Activated T-helper 1 cell treated with anti-CD3 and anti-CD28 coated beads, Interleukin-12 subunit alpha, Interleukin-12 subunit beta, Interleukin-2, Interleukin-4 antibody, amounts not matched to agents 30 ng/mL and 10 ng/mL and 1 ng/mL, durations not matched to agents 14 hours and 24 hours and 36 hours (primary cell): Measurements from ENCODE around the gene NATD1. TPM values are rescaled to one million over a fixed set of nuclear protein-coding genes. Genes with fewer than 3 reads are reported as not detected.

Experiments used
- DNase-seq: peaks from one replicate; pipeline ENCODE4 v3.0.0; 2021; ENCODE audit warnings: low spot score
- H3K27ac Mint-ChIP-seq: one replicate; pipeline ENCODE4 v1.8.0; 2021; ENCODE audit warnings: mild to moderate bottlenecking, mixed read lengths
- H3K27me3 Mint-ChIP-seq: one replicate; pipeline ENCODE4 v1.8.0; 2022; ENCODE audit warnings: mild to moderate bottlenecking, moderate library complexity, mixed read lengths; ENCODE audit not compliant: insufficient read depth
- H3K36me3 Mint-ChIP-seq: one replicate; pipeline ENCODE4 v1.8.0; 2021; ENCODE audit warnings: low read depth, mixed read lengths
- H3K4me1 Mint-ChIP-seq: one replicate; pipeline ENCODE4 v1.8.0; 2021; ENCODE audit warnings: low read depth, mixed read lengths
- H3K4me3 Mint-ChIP-seq: one replicate; pipeline ENCODE4 v1.8.0; 2021; ENCODE audit warnings: mild to moderate bottlenecking, moderate library complexity, mixed read lengths
- H3K9me3 Mint-ChIP-seq: one replicate; pipeline ENCODE4 v1.8.0; 2021; ENCODE audit warnings: mixed read lengths
- intact Hi-C: fragments of 100-400 bp; cut with micrococcal nuclease; formaldehyde crosslinking; loops from one replicate; pipeline ENCODE4 v1.15.1; 2024
- total RNA-seq: library from RNA; stranded (reverse); gene quantifications from 2 replicates; pipeline ENCODE4 v1.2.3, GENCODE V29; 2022

Gene NATD1
- total RNA-seq, 1 donor from 2014 or later, result 1.6 TPM

DNA sequence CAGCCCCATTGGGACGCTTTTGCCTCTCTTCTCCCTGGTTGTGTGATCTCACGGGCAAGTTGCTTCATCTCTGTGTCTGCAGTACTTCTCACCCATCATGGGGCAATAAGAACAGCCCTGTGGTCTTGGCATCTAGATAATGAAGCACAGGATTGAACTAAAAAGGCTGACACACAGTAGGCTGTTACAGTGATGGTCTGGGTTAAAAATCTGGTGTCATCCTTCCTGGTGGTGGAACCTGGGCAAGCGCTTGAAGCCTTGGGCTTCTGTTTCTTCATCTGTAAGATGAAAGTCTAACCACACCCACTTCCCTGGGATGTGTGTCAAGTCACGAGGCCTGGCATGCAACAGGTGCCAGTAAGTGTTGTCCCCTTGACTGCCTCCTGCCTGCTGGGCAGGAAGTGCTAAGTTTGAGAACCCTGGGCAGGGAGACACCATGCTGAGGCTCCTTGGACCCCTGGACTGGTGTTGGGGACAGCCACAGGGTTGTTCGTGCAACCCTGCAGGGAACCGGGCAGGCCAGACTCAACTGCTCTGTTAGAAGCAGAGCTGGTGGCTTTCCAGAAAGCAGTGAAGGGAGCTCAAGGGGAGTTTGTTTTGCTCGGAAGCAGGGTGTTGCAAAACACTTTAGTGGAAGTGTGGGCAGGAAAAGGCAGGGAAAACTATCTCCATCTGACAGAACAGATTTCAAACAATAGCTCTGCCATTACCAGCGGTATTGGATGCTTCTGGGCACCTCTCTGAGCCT is 25.4 kb upstream of the NATD1 start:
- Mint-ChIP-seq H3K9me3 (no peaks in the 10 kb centered on the region), H3K4me3 (peak overlapping the region; percentile 67), H3K27ac (peak overlapping the region; percentile 84), H3K4me1 (peaks cover 49% of the 10 kb centered on the region), H3K27me3 (peaks cover 5% of the 10 kb centered on the region), H3K36me3 (no peaks in the 10 kb centered on the region)
- intact Hi-C loops, result no loop called here
- DNase-seq, result peak; percentile 51

DNA sequence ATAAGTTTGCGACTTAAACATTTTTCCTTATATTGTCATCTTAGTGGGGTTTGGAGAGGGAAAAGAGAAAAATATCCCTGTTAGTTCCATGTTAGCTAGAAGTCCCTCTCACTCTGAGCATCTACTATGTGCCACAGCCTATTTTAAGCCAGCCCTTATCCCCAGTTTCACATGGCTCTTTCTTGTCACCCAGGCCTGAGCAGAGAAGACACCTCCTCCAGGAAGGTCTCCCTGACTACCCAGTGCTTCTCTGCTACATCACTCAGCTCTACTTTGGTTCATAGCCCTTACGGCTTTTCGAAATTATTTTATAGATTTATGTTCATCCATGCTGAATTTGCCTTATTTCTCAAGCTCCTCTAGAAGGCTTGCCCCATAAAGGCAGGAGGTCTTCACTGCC is 24.1 kb upstream of the NATD1 start:
- peaks cover 49% of the 10 kb centered on the region for H3K4me1 Mint-ChIP-seq
- no peaks in the 10 kb centered on the region for H3K36me3 Mint-ChIP-seq
- no peak for DNase-seq
- no peak overlapping the region for H3K27ac Mint-ChIP-seq
- H3K4me3 Mint-ChIP-seq, result no peak overlapping the region
- H3K9me3 Mint-ChIP-seq, result no peaks in the 10 kb centered on the region
- H3K27me3 Mint-ChIP-seq, result peaks cover 3% of the 10 kb centered on the region
- intact Hi-C loops, result no loop called here

GRCh38 chr17:21276264-21276588 is 23.0 kb upstream of the NATD1 start:
- Mint-ChIP-seq H3K9me3 (no peaks in the 10 kb centered on the region), H3K27me3 (peaks cover 3% of the 10 kb centered on the region), H3K4me3 (peak overlapping the region; percentile 95), H3K4me1 (peaks cover 48% of the 10 kb centered on the region), H3K36me3 (no peaks in the 10 kb centered on the region), H3K27ac (peak overlapping the region; percentile 96)
- intact Hi-C loops, result loop anchor here (1.0 kb wide), 2 partner anchors 8 to 177 kb away; no protein-coding TSS in a partner anchor
- DNase-seq, result no peak

GRCh38 chr17:21275579-21276263 is 22.5 kb upstream of the NATD1 start:
- H3K4me3 Mint-ChIP-seq, result peak overlapping the region; percentile 95
- H3K36me3 Mint-ChIP-seq, result no peaks in the 10 kb centered on the region
- intact Hi-C loops, result loop anchor here (1.0 to 2.0 kb wide), 8 partner anchors 7 to 275 kb away; partner anchors contain the start of genes DHRS7B, MAP2K3, NATD1 and TMEM11

GRCh38 chr17:21275047-21275578 is 21.9 kb upstream of the NATD1 start:
- H3K27me3 Mint-ChIP-seq, result peaks cover 3% of the 10 kb centered on the region
- no peaks in the 10 kb centered on the region for H3K9me3 Mint-ChIP-seq
- H3K4me1 Mint-ChIP-seq, result peaks cover 38% of the 10 kb centered on the region
- no peak for DNase-seq
- no peak overlapping the region for H3K27ac Mint-ChIP-seq
- H3K36me3 Mint-ChIP-seq, result no peaks in the 10 kb centered on the region
- H3K4me3 Mint-ChIP-seq, result peak overlapping the region; percentile 95
- intact Hi-C loops, result loop anchor here (1.0 to 2.0 kb wide), 6 partner anchors 9 to 276 kb away; partner anchors contain the start of genes DHRS7B, MAP2K3, NATD1 and TMEM11

More at GRCh38 chr17:21275579-21276263, 22.5 kb upstream of the NATD1 start:
- Mint-ChIP-seq H3K4me1 (peaks cover 43% of the 10 kb centered on the region), H3K27me3 (peaks cover 3% of the 10 kb centered on the region), H3K27ac (peak overlapping the region; percentile 63), H3K9me3 (no peaks in the 10 kb centered on the region)
- peak; percentile 92 for DNase-seq

GRCh38 chr17:21272881-21273792 is 19.9 kb upstream of the NATD1 start:
- Mint-ChIP-seq H3K4me1 (peaks cover 30% of the 10 kb centered on the region), H3K27ac (no peak overlapping the region), H3K27me3 (peaks cover 1% of the 10 kb centered on the region), H3K36me3 (no peaks in the 10 kb centered on the region), H3K9me3 (no peaks in the 10 kb centered on the region), H3K4me3 (no peak overlapping the region)
- intact Hi-C loops, result no loop called here
- no peak for DNase-seq

GRCh38 chr17:21272250-21272649 is 19.0 kb upstream of the NATD1 start:
- H3K27me3 Mint-ChIP-seq, result peaks cover 1% of the 10 kb centered on the region
- H3K4me3 Mint-ChIP-seq, result no peak overlapping the region
- no peaks in the 10 kb centered on the region for H3K36me3 Mint-ChIP-seq
- intact Hi-C loops, result no loop called here
- no peak overlapping the region for H3K27ac Mint-ChIP-seq
- no peak for DNase-seq
- H3K4me1 Mint-ChIP-seq, result peaks cover 38% of the 10 kb centered on the region
- no peaks in the 10 kb centered on the region for H3K9me3 Mint-ChIP-seq

DNA sequence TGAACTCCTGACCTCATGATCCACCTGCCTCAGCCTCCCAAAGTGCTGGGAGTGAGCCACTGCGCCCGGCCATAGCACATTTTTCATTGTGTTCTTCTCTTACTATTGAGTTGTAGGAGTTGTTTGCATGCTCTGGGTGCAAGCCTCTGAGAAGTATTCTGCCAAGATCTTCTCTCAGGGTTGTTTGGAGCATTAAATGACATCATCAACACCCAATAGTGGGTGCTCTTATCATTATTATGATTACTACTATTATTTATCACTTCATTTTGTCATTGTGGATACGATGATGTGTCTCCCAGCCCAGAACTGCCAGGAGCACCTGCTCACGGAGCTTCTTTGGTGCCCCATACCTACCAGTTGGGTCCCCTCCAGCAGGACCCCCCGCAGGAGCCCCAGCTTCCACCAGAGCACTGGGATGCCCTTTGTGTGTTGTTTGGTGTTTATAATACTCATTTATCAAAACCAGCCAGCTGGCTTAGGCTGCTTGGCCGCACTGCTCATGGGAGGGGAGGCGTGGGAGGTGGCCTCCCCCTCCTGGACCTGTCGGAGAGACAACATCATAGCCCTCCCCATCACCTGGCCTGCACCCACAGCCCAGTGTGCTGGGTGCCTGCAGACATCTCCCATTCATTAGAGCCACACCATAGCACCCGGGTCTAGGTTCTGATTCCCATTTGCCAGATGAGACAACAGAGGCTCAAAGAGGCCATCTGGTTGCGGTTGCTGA is 18.4 kb upstream of the NATD1 start:
- peaks cover 1% of the 10 kb centered on the region for H3K27me3 Mint-ChIP-seq
- no peak overlapping the region for H3K4me3 Mint-ChIP-seq
- no peaks in the 10 kb centered on the region for H3K36me3 Mint-ChIP-seq
- intact Hi-C loops, result no loop called here
- no peak for DNase-seq
- peaks cover 34% of the 10 kb centered on the region for H3K4me1 Mint-ChIP-seq
- no peaks in the 10 kb centered on the region for H3K9me3 Mint-ChIP-seq
- no peak overlapping the region for H3K27ac Mint-ChIP-seq

GRCh38 chr17:21269394-21269793 is 16.2 kb upstream of the NATD1 start:
- Mint-ChIP-seq H3K4me3 (no peak overlapping the region), H3K27me3 (peaks cover 1% of the 10 kb centered on the region), H3K27ac (peak overlapping the region; percentile 63), H3K9me3 (no peaks in the 10 kb centered on the region), H3K36me3 (no peaks in the 10 kb centered on the region), H3K4me1 (peaks cover 20% of the 10 kb centered on the region)
- DNase-seq, result no peak
- intact Hi-C loops, result no loop called here

- peaks cover 1% of the 10 kb centered on the region for H3K27me3 Mint-ChIP-seq
- H3K36me3 Mint-ChIP-seq, result no peaks in the 10 kb centered on the region
- H3K27ac Mint-ChIP-seq, result peak overlapping the region; percentile 87
- no peak overlapping the region for H3K4me3 Mint-ChIP-seq
- no peaks in the 10 kb centered on the region for H3K9me3 Mint-ChIP-seq
- no peak for DNase-seq
- peaks cover 20% of the 10 kb centered on the region for H3K4me1 Mint-ChIP-seq
- intact Hi-C loops, result loop anchor here (1.0 kb wide), 1 partner anchor 8 kb away; no protein-coding TSS in a partner anchor
Measured at GRCh38 chr17:21268596-21269188, 15.5 kb upstream of the NATD1 start.

GRCh38 chr17:21263376-21263775 is 10.2 kb upstream of the NATD1 start:
- intact Hi-C loops, result loop anchor here (1.0 kb wide), 1 partner anchor 10 kb away; the partner anchor contains the start of gene NATD1
- no peaks in the 10 kb centered on the region for H3K27me3 Mint-ChIP-seq
- H3K9me3 Mint-ChIP-seq, result no peaks in the 10 kb centered on the region
- H3K27ac Mint-ChIP-seq, result no peak overlapping the region
- DNase-seq, result no peak
- peaks cover 11% of the 10 kb centered on the region for H3K4me1 Mint-ChIP-seq
- H3K4me3 Mint-ChIP-seq, result no peak overlapping the region
- H3K36me3 Mint-ChIP-seq, result no peaks in the 10 kb centered on the region
